Measurements from ENCODE around the gene DNMBP. TPM values are rescaled to one million over a fixed set of nuclear protein-coding genes. Genes with fewer than 3 reads are reported as not detected.

Gene DNMBP
- total and polyA plus RNA-seq, 2 of the 8 experiments (the other 6 are each of a cell fraction or from before 2014, with no cell fraction given) = 19.1 to 26.4 TPM

DNA sequence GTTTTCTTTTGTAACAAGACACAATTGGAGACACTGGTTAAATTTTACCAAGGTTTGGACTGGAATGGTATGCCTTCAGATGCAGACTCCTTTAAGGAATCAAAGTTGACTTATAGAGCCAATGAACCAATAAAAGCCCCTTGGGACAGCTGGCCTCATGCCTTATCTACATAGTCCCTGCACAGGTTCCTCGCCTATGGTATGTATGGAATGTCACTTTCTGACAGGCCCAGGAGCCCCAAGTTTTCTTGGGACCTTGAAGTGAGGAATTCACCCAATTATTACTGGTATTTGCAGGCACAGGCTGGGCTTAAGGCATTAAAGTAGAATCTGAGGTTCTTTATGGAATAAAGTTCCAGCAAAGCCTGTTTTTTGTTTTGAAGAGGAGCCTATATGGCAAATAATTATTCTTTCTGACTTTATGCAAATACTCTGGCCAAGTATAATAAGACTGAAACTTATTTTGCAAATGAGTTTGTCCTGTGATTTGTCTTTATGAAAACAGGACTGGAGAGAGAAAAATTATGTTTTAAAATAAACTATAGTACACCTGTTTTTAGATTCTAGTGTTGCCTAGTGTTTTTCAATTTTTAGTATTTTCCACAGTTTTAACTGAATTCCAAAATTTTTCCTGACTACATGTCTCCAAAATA is 24.1 kb upstream of the DNMBP start:
- Histone ChIP-seq H3K79me1 (ENCODE audit: low read depth, low read length) (no peaks in the 10 kb centered on the region), H3K27ac (ENCODE audit: low read depth, low read length) (no peak overlapping the region), H3K23ac (ENCODE audit: insufficient read length) (no peak overlapping the region), H3K9me3 (ENCODE audit: insufficient read depth in 2 of 2, low read depth in 1 of 2, low read length in 1 of 2) (peaks cover under 1% of the 10 kb centered on the region in 2 experiments; a peak in 1 of 4 replicates), H3K4me3 (ENCODE audit: extremely low read depth in 1 of 4, insufficient read depth in 2 of 4, low read depth in 3 of 4, low read length in 4 of 4) (no peak overlapping the region), H4K91ac (replicated peaks; ENCODE audit: insufficient read length, low read length) (no peak overlapping the region), H3K56ac (replicated peaks; ENCODE audit: insufficient read length, low read depth, low read length) (no peak overlapping the region), H3K79me2 (ENCODE audit: control insufficient read depth in 1 of 2, insufficient read depth in 2 of 2, low read length in 2 of 2) (no peaks in the 10 kb centered on the region), H3K4ac (replicated peaks; ENCODE audit: insufficient read length, low read depth, low read length) (no peak overlapping the region), H3K23me2 (ENCODE audit: low read depth, low read length) (no peaks in the 10 kb centered on the region), H3K36me3 (ENCODE audit: control insufficient read depth in 2 of 4, insufficient read depth in 4 of 4, low read length in 3 of 4) (no peaks in the 10 kb centered on the region), H3K27me3 (replicated peaks in 1 of 4; ENCODE audit: control insufficient read depth in 3 of 4, extremely low read depth in 1 of 4, insufficient read depth in 3 of 4, low read length in 3 of 4) (no peaks in the 10 kb centered on the region), H2AFZ (ENCODE audit: low read length) (no peak overlapping the region), H4K20me1 (replicated peaks in 1 of 2; ENCODE audit: control insufficient read depth in 1 of 2, insufficient read depth in 2 of 2, low read length in 2 of 2) (no peaks in the 10 kb centered on the region), H3K9ac (replicated peaks in 1 of 4; ENCODE audit: extremely low read depth in 1 of 4, low read depth in 3 of 4, low read length in 3 of 4) (no peak overlapping the region), H3K18ac (ENCODE audit: extremely low read depth, low read length) (no peak overlapping the region), H2BK5ac (ENCODE audit: low read depth, low read length) (no peak overlapping the region), H2BK20ac (ENCODE audit: low read length) (no peak overlapping the region), H3K4me2 (ENCODE audit: insufficient read depth in 1 of 2, low read depth in 2 of 2, low read length in 2 of 2) (no peak overlapping the region), H2BK15ac (ENCODE audit: low read length) (no peak overlapping the region), H3K14ac (ENCODE audit: insufficient read length) (no peak overlapping the region), H2BK120ac (replicated peaks; ENCODE audit: low read depth, low read length) (no peak overlapping the region), H3K4me1 (replicated peaks in 1 of 4; ENCODE audit: control insufficient read depth in 3 of 4, insufficient read depth in 4 of 4, low read length in 3 of 4) (peaks cover 0 to 5% (median 3%) of the 10 kb centered on the region in 4 experiments; a peak in 4 of 7 replicates), H4K8ac (ENCODE audit: extremely low read depth, insufficient read depth, low read length) (no peak overlapping the region), H2AK5ac (ENCODE audit: low read depth, low read length) (no peak overlapping the region), H2BK12ac (ENCODE audit: low read depth, low read length) (no peak overlapping the region), H4K5ac (ENCODE audit: insufficient read length, low read depth, low read length) (no peak overlapping the region)
- no peak for DNase-seq (ENCODE audit: low read depth in 1 of 2, low spot score in 2 of 2)
- 55% methylated on average over 1 of the region's 1 CpG; no CpG with 5 or more reads in 1 of the 2 experiments for WGBS, 2 experiments (ENCODE audit: extremely low coverage in 1 of 2, insufficient coverage in 1 of 2, insufficient read length in 1 of 2, insufficient replicate concordance in 2 of 2, low coverage in 1 of 2, low lambda C conversion rate in 2 of 2, missing lambda C conversion rate in 1 of 2)
- TF ChIP-seq TEAD4 (IDR thresholded peaks at IDR 0.05; ENCODE audit: low read depth, low read length) = peak; percentile 57; the same call in 1 of the 2 replicates
- TF ChIP-seq RXRA (IDR thresholded peaks at IDR 0.05; ENCODE audit: insufficient read depth, low read depth, low read length) = no peak
- FAIRE-seq = no peak
- ChIA-PET CTCF (ENCODE audit: partially characterized antibody) (interaction anchor here (0.9 to 4.2 kb wide), 2 partner anchors 12 to 20 kb away, joined by 3 to 13 read pairs; no protein-coding TSS in a partner anchor), POLR2A (ENCODE audit: partially characterized antibody) (interaction anchor here (1.2 kb wide), 1 partner anchor 9 kb away, joined by 3 read pairs; no protein-coding TSS in a partner anchor)

Measured in H1 (cell line).